ENCODE results near the gene GINS1.

The GINS1 gene

DNA sequence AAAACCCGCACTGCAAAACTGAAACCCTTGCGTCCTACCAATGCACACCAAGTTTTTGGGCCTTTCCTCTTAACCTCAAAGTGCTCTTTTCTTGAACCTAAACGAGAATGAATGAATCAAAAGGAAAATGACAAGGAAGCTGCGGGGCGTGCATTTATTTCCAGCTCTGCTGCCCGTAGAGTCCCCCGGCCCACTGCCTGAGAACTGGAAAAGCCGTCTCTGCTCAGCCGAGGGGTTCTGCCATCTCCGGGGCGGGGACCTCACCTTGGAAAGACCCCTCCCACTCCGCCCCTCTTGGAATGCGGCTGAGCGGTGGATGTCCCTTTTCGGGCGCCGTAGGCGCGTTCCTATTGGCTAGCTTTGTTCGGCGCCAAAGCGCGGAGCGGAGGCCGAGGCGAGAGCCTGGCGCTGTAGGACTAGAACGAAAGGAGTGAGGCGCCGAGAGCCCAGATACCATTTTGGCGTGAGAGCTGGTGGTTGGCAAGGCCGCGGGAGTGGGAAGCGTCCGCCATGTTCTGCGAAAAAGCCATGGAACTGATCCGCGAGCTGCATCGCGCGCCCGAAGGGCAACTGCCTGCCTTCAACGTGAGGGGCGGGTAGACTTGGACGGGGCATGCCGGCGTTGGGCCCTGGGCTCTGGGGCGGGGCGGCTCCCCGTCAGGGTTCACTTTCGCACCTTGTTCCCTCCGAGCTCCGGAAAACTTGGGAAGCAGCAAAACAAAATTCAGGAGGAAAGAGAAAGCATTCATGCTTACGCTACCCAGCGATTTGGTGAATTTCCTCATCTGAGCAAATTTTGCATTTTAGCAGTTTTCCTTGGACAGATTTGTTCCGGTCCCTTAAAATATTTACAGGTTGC is at the start of gene GINS1:
Gene GINS1, plus strand, starts transcription at position 363 of the 859 bp plus-strand sequence. Its CDS starts 148 bp downstream, at position 511.
- peak; percentile 98 for DNase-seq

DNA sequence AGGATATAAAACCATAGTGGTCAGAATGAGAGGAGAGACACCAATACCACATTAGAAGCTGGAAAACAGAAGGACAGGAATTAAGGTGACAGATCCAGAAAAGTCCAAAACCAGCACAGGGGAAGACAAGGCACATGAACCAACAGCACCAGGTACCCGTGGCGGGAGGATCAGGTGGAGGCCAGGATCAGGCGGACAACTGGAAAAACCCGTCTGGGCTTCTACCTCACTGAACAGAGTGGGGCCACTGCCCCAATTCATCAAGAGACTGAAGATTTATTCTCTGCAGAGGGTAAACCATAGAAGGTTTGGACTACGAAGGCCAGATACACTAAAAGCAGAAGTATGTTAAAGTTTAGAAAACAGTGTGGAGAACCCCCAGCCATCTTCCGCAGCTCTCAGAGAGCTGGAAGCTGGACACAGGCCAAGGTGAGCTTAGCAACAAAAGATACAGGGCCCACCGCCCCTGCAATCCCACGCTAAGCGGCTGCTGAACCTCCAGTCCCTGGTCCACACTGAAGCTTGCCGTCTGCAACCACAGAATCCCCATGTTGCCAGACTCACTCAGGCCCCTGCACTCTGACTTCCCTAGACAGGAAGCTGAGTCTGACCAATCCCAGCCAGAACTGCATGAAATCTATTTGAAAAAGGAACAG is 46.7 kb upstream of the GINS1 start:
- DNase-seq = peak; percentile 41

DNA sequence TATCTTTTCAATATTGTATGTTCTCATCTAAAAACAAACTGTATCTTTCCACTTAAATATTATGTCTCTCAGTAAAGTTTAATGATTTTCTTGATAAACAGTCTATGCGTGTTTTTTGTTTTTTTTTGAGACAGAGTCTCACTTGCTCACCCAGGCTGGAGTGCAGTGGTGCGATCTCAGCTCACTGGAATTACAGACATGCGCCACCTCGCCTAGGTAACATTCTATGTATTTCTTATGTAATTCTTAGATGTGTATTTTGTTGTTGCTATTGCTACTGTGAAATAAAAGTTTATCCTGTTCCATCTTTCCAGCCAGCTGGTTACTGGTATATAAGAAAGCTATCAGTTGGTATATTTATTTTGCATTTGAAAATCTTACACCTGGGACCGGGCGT is 46.2 kb upstream of the GINS1 start:
- DNase-seq = no peak

DNA sequence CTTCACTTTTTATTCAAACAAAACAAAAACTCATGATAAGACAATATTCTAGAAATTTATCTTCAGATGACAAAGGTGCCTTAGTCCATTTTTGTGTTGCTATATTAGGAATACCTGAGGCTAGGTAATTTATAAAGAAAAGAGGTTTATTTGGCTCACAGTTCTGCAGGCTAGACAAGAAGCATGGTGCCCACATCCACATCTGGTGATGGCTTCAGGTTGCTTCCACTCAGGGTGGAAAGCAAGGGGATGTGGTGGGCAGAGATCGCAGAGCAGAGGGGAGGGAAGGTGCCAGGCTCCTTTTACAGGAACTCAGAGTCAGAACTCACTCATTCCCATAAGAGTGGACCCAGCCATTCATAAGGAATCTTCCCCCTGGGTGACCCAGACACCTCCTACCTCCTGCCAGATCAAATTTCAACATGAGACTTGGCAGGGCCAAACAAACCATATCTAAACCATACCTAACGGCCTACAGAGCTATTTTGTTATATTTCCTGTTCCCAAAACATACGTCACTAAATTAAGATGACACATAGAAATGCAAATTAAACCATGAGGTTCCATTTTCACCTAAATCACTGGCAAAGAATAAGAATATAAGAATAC is 43.2 kb upstream of the GINS1 start:
- no peak for DNase-seq

GRCh38 chr20:25364879-25365699 is 42.4 kb upstream of the GINS1 start:
- DNase-seq = no peak

GRCh38 chr20:25368526-25368925 is 38.9 kb upstream of the GINS1 start:
- no peak for DNase-seq

- DNase-seq = no peak
Measured at GRCh38 chr20:25368976-25369375, 38.5 kb upstream of the GINS1 start.

DNA sequence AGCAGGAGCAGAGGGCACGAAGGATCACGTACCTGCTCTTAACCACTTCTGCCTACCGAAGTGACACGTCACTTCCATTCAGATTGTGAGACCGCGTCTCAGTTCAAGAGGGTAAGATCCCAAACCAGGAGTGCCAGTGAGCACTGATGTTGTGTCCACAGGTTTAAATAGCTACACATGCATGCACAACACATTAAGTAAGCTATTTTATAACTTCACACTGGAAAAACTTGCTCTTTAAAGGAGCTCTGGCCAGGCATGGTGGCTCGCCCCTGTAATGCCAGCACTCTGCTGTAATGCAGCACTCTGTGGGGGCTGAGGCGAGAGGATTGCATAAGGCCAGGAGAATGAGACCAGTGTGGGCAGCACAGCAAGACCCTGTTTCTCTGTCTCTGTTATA is 37.9 kb upstream of the GINS1 start:
- DNase-seq = no peak

GRCh38 chr20:25369971-25370370 is 37.5 kb upstream of the GINS1 start:
- no peak for DNase-seq

GRCh38 chr20:25372584-25373336 is 34.7 kb upstream of the GINS1 start:
- no peak for DNase-seq

GRCh38 chr20:25374842-25375241 is 32.6 kb upstream of the GINS1 start:
- DNase-seq = no peak

DNA sequence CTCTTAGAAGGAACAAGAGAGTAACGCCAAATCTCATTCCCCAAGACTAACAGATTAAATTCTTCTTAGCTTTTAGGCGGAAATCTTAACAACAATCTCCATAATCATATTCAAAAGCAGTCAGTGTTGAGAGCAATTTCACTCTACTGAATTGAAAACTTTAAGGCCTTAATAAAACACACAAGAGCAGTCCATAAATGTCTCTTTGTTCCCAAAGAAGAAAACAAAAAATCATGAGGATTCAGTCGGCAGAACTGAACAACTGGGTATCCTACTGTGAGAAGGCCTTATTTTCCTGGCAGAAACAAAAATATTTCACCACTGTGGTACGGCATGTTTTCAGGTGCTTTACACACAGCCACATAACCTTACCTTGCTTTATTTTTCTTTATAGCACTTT is 31.2 kb upstream of the GINS1 start:
- no peak for DNase-seq

DNA sequence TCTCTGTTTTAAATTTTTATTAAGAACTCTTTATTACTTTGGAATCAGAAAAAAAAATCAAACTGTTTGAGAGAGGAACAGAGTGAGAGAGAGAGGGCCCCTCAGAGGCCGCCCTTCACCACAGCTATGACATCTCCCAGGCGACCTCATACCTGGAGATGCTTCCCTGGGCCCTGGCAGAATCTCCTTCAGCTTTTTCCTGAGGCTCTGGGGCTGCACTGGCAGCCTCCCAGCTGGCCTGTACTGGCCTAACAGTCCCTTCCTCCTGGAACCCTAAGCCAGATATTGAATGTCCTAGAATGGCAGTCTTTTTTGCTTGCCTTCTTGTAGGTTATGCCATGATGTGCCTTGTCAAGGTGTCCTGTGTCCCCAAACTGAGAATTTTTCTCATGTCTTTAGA is 30.6 kb upstream of the GINS1 start:
- DNase-seq = no peak

DNA sequence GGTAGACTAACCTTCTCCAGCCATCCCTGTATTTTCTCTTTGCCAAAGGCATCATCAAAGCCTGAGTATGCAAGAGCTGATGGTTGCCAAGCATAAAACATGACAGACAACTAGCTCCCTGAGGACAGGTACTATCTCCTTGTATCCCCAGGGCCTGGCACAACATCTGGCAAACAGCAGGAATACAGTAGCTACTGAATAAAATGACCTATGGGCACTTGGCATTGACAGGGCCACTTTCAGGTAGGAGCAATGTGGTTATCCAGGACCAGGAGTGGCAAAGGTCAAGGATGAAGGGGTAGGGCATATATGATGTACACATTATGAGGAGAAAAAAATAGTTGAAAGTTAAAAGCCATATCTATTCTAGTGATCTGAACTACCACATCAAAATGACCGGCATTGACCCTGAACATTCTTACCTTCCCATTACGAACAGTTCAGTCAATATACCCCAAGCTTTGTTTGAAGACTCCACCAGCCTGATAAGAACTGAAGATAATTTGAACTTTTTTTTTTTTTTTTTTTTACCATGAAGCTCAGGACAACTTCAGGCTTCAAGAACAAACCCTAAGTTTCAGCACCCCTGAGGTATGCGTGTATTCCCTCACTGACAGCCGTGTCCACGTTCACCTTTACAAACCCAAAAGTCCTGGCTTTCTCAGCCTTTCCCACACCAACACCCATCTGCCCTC is 29.1 kb upstream of the GINS1 start:
- no peak for DNase-seq

DNA sequence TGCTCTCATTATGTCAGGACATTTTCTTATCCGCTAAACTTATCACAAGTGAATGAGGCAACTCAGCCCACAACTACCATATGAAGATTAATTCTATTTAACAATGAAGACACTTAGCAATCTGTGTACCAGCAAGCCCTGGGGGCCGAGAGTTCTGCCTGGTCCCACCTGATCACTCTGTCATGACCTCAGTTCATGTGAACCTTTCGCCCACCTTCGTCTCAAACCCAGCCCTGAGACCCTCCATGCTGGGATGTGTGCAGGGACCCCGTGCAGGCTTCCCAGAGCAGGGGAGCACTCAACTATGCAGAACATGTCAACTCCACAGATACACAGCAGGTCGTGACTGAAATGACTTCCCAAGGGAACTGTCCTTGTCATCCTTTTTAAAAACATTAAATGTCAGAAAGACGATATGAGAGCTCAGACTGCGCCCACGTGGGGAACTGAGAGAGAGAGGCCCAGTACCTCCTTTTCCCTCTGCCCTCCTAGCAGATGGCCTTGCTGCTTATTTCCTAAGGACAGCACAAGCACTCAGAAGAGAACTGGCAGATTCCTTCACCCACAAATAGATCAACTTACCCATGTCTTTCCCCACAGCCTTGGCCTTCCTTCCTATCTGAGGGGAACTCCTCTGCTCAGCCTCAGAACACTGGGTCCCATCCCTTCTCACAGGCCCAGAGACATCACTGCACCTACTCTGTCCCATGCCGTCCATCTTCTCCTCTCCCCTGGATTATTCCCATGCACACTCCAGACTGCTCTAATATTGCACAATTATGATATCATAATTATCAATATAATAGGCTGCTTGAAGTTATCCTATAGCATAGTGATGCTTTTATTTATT is 28.4 kb upstream of the GINS1 start:
- no peak for DNase-seq

DNA sequence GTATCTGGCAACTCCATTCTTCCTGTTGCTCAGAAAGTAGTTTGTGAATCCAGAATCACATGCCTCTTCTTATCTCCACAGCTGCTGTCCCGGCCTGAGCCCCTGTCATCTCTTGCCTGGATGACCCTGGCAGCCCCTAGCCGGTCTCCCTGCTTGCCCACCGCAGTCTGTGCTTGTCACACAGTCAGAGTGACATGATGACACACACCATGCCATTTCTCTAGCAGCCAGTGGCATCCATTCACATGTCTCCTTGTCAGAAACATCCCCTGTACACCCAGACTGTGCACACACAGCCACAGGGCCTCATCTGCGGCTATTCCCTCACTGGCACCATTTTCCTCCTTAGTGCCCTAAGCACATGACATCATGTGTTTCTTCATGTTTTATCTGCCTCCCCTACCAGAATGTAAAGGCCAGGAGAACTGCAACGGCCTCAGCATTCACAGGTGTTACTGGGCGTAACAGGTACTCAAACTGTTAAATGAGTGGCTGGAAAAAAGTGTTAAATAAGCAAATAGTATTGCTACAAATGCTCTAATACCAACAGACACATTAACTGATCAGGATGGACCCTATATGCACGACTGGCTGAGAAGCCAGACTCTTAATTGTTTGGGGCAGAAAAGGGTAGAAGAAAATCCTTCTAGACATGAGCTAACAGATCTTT is 26.4 kb upstream of the GINS1 start:
- no peak for DNase-seq

- no peak for DNase-seq
Measured at GRCh38 chr20:25382704-25383370, 24.6 kb upstream of the GINS1 start.

DNA sequence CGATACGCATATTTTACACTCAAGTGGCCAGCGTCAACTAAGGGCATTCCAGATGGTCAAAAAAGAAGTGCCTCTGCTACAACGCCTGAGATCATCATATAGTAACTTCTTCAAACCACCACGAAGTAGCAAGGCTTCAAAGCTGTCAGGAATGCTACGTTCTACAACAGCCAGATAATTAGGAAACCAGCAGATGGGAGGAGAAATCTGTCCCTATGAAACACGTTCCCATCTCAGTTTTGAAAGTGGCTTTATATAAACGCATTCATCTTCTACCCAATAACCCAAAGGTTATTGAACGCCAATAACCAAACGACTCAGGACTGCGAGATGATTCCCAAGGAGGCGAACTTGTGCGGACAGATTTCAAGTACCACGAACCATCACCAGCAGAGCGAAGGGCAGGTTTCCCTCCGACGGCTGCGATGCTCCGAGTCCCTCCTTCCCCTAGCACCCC is 18.0 kb upstream of the GINS1 start:
- peak; percentile 66 for DNase-seq

- peak; percentile 66 for DNase-seq
Measured at GRCh38 chr20:25389858-25390537, 17.5 kb upstream of the GINS1 start.

All from NCI-H82 (cell line).